Gastroesophageal sphincter (tissue), 4 donors: Measurements from ENCODE around the gene USP31. TPM values are rescaled to one million over a fixed set of nuclear protein-coding genes. Genes with fewer than 3 reads are reported as not detected.
"Not testable (repeated sequence)": the region's sequence is repeated elsewhere in the genome, so short reads cannot be mapped to it uniquely, and the experiment has no call there.

Experiments
- ATAC-seq: fragments of 150-250 bp; one replicate; pipeline ENCODE4 v1.9.1; 2016; ENCODE audit warnings: mild to moderate bottlenecking, moderate library complexity
- H3K27ac ChIP-seq, 4 donors: fragments of 200-600 bp; sonication (generic) in 3 of 4; 1 replicate in 3 of 4; 2 replicates in 1 of 4; pipeline ENCODE4 v1.5.1; 2016 to 2019
- H3K27me3 ChIP-seq: fragments of 200-600 bp; sonication (generic); one replicate; pipeline ENCODE4 v1.5.1; 2019
- H3K36me3 ChIP-seq, 2 donors: fragments of 200-600 bp; sonication (generic); one replicate each; pipeline ENCODE4 v1.5.1; 2019; ENCODE audit warnings: control low read depth in 1 of 2
- H3K4me1 ChIP-seq, 3 donors: fragments of 200-600 bp; sonication (generic); 1 replicate in 2 of 3; 2 replicates in 1 of 3; pipeline ENCODE4 v1.5.1; 2016 to 2019; ENCODE audit warnings: control low read depth in 2 of 3
- H3K4me3 ChIP-seq, 2 donors: fragments of 200-600 bp; sonication (generic); one replicate each; pipeline ENCODE4 v1.5.1; 2019; ENCODE audit warnings: mild to moderate bottlenecking in 1 of 2, moderate library complexity in 1 of 2
- H3K9me3 ChIP-seq, 3 donors: fragments of 200-600 bp; sonication (generic); one replicate each; pipeline ENCODE4 v1.5.1; 2017 to 2019; ENCODE audit warnings: control low read depth in 2 of 3
- EP300 ChIP-seq: sonication (generic); formaldehyde crosslinking; IDR thresholded peaks from one replicate; pipeline ENCODE4 v1.6.1; 2017; ENCODE audit warnings: antibody characterized with exemption, mild to moderate bottlenecking
- POLR2A ChIP-seq, 2 donors: fragments of 450-650 bp; IDR thresholded peaks; one replicate each; pipeline ENCODE4 v1.6.1; 2017; ENCODE audit warnings: antibody characterized with exemption in 2 of 2, mild to moderate bottlenecking in 2 of 2, moderate library complexity in 1 of 2
- POLR2AphosphoS5 ChIP-seq: sonication (generic); formaldehyde crosslinking; IDR thresholded peaks from one replicate; pipeline ENCODE4 v1.6.1; 2017; ENCODE audit warnings: antibody characterized with exemption
- WGBS, 2 donors: methylation state at CpG; one replicate each; pipeline ENCODE4 v1.1.5; 2018; ENCODE audit warnings: low coverage in 1 of 2; 5-methylcytosine and 5-hydroxymethylcytosine counted together
- total RNA-seq, 4 donors: library from RNA; depleted of rRNA; stranded (reverse); fragments of >200 nt; gene quantifications; one replicate each; pipeline ENCODE4 v1.1.0, GENCODE V29; 2016
- TF ChIP-seq, protein P1 (sequence below), 4 experiments: fragments of 200-600 bp in 2 of 4; fragments of 450-650 bp in 2 of 4; sonication (generic) in 1 of 4; IDR thresholded peaks; one replicate each; pipeline ENCODE4 v1.5.1; 2017 to 2019; ENCODE audit warnings: antibody characterized with exemption in 4 of 4, mild to moderate bottlenecking in 2 of 4, moderate library complexity in 2 of 4

Gene USP31
- total RNA-seq, 4 donors from 2014 or later, result 11.2 to 37.7 (median 26.6) TPM

DNA sequence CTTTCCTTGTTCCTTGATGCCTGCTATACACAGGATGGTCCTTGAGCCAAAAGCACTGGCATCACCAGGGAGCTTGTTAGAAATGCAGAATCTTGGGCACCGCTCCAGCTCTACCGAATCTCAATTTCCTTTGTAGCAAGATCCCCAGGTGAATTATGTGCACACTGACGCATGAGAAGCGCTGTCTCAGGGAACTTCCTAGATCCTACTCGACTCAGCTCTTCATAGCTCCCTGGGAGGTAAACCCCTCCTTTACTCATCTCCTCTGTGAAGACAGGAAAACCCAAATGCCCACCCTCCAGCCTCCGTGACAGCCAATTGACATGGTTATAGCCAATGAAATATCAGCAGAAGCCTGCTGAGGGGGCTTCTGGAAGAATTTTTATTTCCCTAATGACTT is 4.1 kb downstream of the USP31 start:
- Histone ChIP-seq H3K4me1 (peaks cover 10 to 89% (median 43%) of the 10 kb centered on the region in 3 donors), H3K4me3 (no peak overlapping the region), H3K27me3 (no peaks in the 10 kb centered on the region), H3K9me3 (no peaks in the 10 kb centered on the region), H3K36me3 (no peaks in the 10 kb centered on the region), H3K27ac (peak overlapping the region; percentile 69 to 94 (median 91))
- no peak for ATAC-seq
- TF ChIP-seq POLR2A (IDR thresholded peaks at IDR 0.05), result no peak
- TF ChIP-seq, protein P1, sequence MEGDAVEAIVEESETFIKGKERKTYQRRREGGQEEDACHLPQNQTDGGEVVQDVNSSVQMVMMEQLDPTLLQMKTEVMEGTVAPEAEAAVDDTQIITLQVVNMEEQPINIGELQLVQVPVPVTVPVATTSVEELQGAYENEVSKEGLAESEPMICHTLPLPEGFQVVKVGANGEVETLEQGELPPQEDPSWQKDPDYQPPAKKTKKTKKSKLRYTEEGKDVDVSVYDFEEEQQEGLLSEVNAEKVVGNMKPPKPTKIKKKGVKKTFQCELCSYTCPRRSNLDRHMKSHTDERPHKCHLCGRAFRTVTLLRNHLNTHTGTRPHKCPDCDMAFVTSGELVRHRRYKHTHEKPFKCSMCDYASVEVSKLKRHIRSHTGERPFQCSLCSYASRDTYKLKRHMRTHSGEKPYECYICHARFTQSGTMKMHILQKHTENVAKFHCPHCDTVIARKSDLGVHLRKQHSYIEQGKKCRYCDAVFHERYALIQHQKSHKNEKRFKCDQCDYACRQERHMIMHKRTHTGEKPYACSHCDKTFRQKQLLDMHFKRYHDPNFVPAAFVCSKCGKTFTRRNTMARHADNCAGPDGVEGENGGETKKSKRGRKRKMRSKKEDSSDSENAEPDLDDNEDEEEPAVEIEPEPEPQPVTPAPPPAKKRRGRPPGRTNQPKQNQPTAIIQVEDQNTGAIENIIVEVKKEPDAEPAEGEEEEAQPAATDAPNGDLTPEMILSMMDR (IDR thresholded peaks at IDR 0.05), result no peak
- no peak for TF ChIP-seq POLR2AphosphoS5
- TF ChIP-seq EP300, result no peak
- 81% methylated on average over 4 of the region's 6 CpGs; no CpG with 5 or more reads in 1 of the 2 donors for WGBS, 2 donors

- Histone ChIP-seq H3K27ac (peak overlapping the region; percentile 89 to 94 (median 91)), H3K4me1 (peaks cover 10 to 86% (median 43%) of the 10 kb centered on the region in 3 donors)
- not testable (repeated sequence) for H3K4me3 ChIP-seq, H3K9me3 ChIP-seq, ATAC-seq, H3K36me3 ChIP-seq, H3K27me3 ChIP-seq
- WGBS, 2 donors, result 94 to 100% methylated on average over 2 to 9 of the region's 9 CpGs
These were observed 4.9 kb downstream of the USP31 start for GRCh38 chr16:23144393-23144792.

GRCh38 chr16:23143391-23143790 is 5.9 kb downstream of the USP31 start:
- 82% methylated on average over 3 of the region's 3 CpGs; no CpG with 5 or more reads in 1 of the 2 donors for WGBS, 2 donors
- Histone ChIP-seq H3K27ac (peak overlapping the region; percentile 89 to 94 (median 91)), H3K27me3 (no peaks in the 10 kb centered on the region), H3K9me3 (no peaks in the 10 kb centered on the region), H3K4me3 (no peak overlapping the region), H3K4me1 (peaks cover 10 to 95% (median 43%) of the 10 kb centered on the region in 3 donors), H3K36me3 (no peaks in the 10 kb centered on the region)
- TF ChIP-seq POLR2A (IDR thresholded peaks at IDR 0.05), result no peak
- ATAC-seq, result no peak

- Histone ChIP-seq H3K4me3 (no peak overlapping the region), H3K36me3 (no peaks in the 10 kb centered on the region), H3K9me3 (no peaks in the 10 kb centered on the region), H3K4me1 (peaks cover 10 to 82% (median 33%) of the 10 kb centered on the region in 3 donors), H3K27me3 (no peaks in the 10 kb centered on the region), H3K27ac (peak overlapping the region; percentile 89 to 94 (median 91))
- ATAC-seq, result peak; percentile 82
- TF ChIP-seq, protein P1 (IDR thresholded peaks at IDR 0.05), result no peak
- peak; percentile 74 for TF ChIP-seq POLR2AphosphoS5
- peak; percentile 52 for TF ChIP-seq EP300
- TF ChIP-seq POLR2A (IDR thresholded peaks at IDR 0.05), result peak in 1 of 2 donors; percentile 6
- WGBS, 2 donors, result 30 to 35% methylated on average over 5 to 7 of the region's 7 CpGs
These were observed 7.1 kb downstream of the USP31 start for GRCh38 chr16:23141959-23142740.

- peak overlapping the region; percentile 89 to 94 (median 91) for H3K27ac ChIP-seq
- no peak for TF ChIP-seq EP300
- TF ChIP-seq, protein P1 (IDR thresholded peaks at IDR 0.05), result no peak
- no peak for TF ChIP-seq POLR2AphosphoS5
- TF ChIP-seq POLR2A (IDR thresholded peaks at IDR 0.05), result no peak
- no peaks in the 10 kb centered on the region for H3K27me3 ChIP-seq
- ATAC-seq, result no peak
- H3K36me3 ChIP-seq, result no peaks in the 10 kb centered on the region
- H3K9me3 ChIP-seq, result peaks cover 0 to 6% (median 0%) of the 10 kb centered on the region in 3 donors
- H3K4me3 ChIP-seq, result no peak overlapping the region
- 84 to 90% methylated on average over 6 of the region's 6 CpGs for WGBS, 2 donors
- H3K4me1 ChIP-seq, result peaks cover 10 to 76% (median 32%) of the 10 kb centered on the region in 3 donors
These were observed 7.8 kb downstream of the USP31 start for GRCh38 chr16:23141500-23141899.

DNA sequence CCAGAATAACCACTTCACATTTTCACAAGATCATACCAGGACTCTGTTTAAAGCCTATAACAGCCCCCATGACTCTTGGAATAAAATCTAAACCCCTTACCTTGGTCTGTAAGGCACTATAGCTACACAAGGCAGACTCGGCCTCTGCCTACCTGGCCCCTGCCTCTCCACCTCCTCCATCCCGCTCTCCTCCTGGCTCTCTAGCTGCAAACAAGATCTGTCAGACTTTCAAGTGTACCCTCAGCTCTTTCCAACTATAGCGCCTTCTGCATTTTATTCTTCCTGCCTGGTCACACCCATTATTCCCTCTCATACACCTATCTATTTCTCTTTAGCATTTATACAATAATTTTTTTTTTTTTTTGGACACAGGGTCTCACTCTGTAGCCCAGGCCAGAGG is 8.2 kb downstream of the USP31 start:
- Histone ChIP-seq H3K27me3 (no peaks in the 10 kb centered on the region), H3K4me1 (peaks cover 10 to 71% (median 32%) of the 10 kb centered on the region in 3 donors), H3K36me3 (no peaks in the 10 kb centered on the region), H3K9me3 (peaks cover 0 to 6% (median 0%) of the 10 kb centered on the region in 3 donors), H3K4me3 (no peak overlapping the region), H3K27ac (peak overlapping the region; percentile 72 to 94 (median 91))
- 93 to 97% methylated on average over 3 of the region's 3 CpGs for WGBS, 2 donors
- TF ChIP-seq POLR2A (IDR thresholded peaks at IDR 0.05) (no peak), POLR2AphosphoS5 (no peak), EP300 (no peak)
- TF ChIP-seq, protein P1 (IDR thresholded peaks at IDR 0.05), result no peak
- ATAC-seq, result no peak
